Melanocyte of skin (primary cell): Measurements from ENCODE around the gene CST7. TPM values are rescaled to one million over a fixed set of nuclear protein-coding genes. Genes with fewer than 3 reads are reported as not detected.

Source experiments
- small RNA-seq, 2 donors: library from RNA; depleted of rRNA; stranded (forward); fragments of <200 nt; gene quantifications; one replicate each; pipeline ENCODE3, GENCODE V24; 2012
- total RNA-seq, 2 donors: library from RNA; depleted of rRNA; stranded (reverse); fragments of >200 nt; gene quantifications; 2 replicates each; pipeline ENCODE4 v1.2.3, GENCODE V29; 2012

CST7 gene
- total RNA-seq = not detected

GRCh38 chr20:24948939-24949679 lies at the start of gene CST7:
CST7 (plus strand) TSS chr20:24949269; CDS start chr20:24949506, 237 bp downstream.

GRCh38 chr20:24992487-24993205 lies 43.6 kb downstream of the CST7 start, which contains the start of gene APMAP:
APMAP (minus strand) TSS chr20:24992751; CDS start chr20:24992688, 63 bp downstream.

Small RNA genes within 50 kb of the gene (small RNA-seq; reads per million reads assigned to genes)
- gene RNU6-1257P = 0 reads per million in 2 donors

Other genes with a start within 250 kb of the CST7 start
- 10 to 100 TPM; 41.3 to 58.6 TPM for gene APMAP, start 43.5 kb downstream of the CST7 start, total RNA-seq
- 10 to 100 TPM; 16.7 to 17.6 TPM for gene ACSS1, start 108.9 kb downstream of the CST7 start, total RNA-seq
- gene VSX1, start 132.9 kb downstream of the CST7 start, total RNA-seq = not detected
- gene ENTPD6, start 246.4 kb downstream of the CST7 start, total RNA-seq = 10 to 100 TPM; 75.4 to 97.2 TPM